NCI-H1105 treated with DMSO at 0.1 percent for 48 hours (cell line): ENCODE data around the gene SEMA7A.
"Not testable (repeated sequence)": the region's sequence is repeated elsewhere in the genome, so short reads cannot be mapped to it uniquely, and the experiment has no call there.

Experiments
- DNase-seq: peaks from one replicate; lab custom pipeline; 2025; lab: John Stamatoyannopoulos, UW

The SEMA7A gene

DNA sequence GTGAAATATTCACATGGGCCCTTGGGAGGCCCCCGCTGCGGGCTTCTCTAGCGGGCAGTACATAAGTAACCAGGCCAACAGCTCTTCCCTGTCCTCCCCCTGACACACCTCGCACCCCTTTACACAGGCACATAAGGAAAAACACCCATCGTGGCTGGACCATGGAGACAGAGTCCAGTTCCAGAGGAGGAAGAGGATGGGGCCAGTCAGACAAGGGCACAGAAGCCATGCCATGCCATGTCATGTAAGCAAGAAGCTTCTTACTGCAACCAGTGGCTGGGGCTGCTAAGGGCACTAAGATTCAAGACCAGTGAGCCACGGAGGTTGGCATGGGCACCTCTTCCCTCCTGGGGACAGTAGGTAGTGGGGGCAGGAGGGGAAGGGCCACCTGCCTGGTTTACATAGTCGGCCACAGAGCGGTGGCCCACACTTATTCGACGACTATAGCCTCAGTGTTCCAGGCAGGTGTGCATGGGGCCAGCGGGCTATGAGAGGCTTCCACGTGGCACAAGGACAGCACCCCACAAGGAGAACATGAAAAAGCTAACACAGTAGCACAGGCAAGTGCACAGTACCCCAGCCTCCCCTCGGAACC lies 60.6 kb downstream of the SEMA7A start:
- DNase-seq, result no peak

DNA sequence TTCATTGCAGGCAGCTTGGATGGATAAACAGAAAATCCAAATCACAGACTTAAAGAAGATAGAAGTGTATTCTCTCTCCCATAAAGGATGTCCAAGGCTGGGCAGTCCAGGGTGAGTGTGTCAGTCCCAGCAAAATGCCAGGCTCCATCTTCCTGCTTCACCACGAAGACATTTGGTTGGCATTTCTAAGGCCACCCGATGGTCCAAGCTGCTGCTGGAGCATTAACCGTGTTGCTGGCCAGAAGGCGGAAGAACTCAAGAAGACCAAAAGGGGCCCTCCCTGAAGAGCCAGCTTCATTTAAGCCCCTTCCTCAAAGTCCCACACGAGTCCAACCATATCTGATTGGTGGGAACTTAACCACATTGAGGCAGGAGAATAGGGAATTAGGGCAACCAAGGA lies 63.3 kb downstream of the SEMA7A start:
- DNase-seq, result no peak

DNA sequence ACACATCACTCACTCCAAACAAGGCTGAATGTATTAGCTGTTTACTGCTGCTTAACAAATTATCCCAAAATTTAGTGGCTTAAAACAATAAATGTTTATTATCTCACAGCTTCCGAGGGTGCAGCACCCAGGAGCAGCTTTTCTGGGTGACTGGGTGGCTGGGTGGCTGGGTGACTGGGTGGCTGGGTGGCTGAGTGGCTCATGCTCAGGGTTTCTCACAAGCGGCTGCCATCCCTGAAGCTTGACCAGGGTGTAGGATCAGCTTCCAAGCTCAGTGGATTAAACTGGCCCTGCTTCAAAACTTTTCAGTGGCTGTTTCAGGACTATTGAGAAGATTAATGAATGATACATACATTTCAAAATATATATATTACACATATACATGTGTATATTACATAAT lies 64.0 kb downstream of the SEMA7A start:
- no peak for DNase-seq

DNA sequence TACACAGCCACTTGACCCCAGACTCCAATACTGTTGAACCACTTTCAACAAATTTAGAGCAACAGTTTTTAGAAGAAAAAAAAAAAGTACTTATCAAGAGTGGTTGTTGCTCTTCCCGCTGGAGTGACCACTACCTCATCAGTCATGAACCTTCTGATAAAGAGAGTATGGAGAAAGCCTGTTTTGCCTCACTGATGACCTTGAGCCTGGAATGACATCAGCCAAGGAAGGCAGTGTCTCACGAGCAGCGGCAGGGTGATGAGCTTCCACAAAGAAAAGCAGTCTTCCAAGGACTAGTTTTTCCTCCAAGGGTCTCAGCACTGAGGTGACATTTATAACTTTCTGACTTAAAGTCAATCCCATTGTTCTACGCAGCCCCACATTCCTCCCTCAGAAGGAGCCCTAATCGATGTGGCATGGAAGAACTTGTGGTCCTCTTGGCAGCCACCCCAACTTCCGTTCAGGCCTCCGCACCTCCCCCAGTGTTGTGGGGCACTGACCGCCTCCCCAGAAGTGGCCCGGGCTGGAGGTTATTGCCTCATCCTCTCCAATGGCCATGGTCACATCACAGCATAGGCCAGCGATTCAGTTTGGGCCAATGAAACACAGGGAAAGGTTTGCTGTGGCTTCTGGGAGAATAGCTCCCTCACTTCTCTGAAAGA lies 64.5 kb downstream of the SEMA7A start:
- no peak for DNase-seq

DNA sequence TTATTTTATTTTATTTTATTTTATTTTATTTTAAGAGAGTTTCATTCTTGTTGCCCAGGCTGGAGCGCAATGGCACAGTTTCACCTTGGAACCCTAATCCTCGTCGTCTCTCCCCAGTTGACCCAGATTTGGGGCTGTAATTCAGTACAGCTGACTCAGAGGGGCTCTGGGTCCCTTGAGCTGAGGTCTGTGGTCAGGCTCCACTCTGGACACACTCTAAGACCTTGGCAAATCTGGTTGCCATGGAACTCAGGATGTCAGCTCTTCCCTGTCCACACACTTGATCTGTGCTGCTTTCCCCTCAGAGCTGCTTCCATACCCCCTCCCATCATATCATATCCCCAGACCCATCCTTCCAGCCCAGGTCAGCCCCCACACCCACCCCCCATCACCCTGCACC lies 65.6 kb downstream of the SEMA7A start:
- no peak for DNase-seq

DNA sequence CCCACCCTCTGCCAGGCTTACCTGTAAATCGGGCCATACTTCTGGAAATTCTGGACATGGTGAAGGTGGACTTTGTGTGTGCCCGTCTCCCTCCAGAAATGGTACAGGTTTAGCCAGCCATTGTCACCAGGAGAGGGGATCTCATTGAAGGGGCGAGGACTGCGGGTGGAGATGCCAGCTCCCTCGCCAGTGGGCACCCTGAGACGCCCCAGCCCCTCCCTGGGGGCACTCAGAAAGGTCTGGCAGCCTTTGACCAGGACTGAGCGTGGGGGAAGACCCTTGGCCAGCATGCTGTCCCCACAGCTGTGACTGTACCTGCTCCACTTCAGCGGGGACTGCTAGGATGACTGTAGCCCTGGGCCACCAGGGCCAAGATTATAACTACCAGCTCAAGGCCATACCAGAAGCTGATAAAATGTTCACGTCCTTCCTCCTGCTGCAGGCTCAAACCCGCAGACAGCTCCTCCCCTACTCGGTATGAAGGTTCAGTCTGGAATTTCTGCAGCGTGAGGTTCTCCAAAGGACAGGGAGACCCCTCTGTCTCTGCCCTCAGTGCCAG lies 66.4 kb downstream of the SEMA7A start, which contains the start of gene CYP11A1:
Gene CYP11A1, minus strand, starts transcription at position 351 of the 559 bp plus-strand sequence. Its CDS starts 61 bp downstream, at position 290.
- DNase-seq, result no peak

DNA sequence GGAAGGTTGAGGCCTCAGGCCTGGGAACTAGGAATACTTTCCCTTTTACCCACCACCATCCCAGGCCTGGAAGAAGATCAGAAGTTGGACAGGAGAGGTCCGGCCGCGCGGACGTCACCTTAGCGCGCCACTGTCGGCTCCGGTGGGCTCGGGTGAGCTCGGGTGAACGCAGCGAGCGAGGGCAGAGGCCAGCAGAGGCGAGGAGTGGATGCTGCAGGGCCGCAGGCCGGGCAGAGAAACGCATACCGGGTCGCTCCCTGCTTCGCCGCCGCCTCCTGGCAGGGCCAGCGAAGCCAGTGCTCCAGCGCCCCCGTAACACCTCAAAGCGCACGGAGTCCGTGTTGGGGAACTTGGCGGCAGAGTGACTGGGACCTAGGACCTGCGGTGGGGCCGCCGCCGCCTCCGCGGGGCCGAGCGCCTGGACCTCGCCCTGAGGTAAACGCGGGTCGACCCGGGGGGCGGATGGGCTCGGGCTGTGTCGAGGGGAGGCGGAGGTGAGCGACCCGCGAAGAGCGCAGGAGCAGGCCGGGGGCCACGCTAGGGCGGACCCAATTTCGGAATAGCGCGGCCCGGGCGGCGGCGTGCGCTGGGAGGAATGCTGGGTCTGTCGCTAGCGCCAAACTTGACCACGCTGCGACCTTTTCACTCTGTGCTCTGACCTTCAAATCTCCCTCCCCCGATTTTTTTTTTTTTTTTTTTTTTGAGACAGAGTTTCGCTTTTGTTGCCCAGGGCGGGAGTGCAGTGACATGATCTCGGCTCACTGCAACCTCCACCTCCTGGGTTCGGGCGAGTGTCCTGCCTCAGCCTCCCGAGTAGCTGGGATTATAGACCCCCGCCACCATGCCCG lies 67.9 kb downstream of the SEMA7A start:
- DNase-seq, result no peak

DNA sequence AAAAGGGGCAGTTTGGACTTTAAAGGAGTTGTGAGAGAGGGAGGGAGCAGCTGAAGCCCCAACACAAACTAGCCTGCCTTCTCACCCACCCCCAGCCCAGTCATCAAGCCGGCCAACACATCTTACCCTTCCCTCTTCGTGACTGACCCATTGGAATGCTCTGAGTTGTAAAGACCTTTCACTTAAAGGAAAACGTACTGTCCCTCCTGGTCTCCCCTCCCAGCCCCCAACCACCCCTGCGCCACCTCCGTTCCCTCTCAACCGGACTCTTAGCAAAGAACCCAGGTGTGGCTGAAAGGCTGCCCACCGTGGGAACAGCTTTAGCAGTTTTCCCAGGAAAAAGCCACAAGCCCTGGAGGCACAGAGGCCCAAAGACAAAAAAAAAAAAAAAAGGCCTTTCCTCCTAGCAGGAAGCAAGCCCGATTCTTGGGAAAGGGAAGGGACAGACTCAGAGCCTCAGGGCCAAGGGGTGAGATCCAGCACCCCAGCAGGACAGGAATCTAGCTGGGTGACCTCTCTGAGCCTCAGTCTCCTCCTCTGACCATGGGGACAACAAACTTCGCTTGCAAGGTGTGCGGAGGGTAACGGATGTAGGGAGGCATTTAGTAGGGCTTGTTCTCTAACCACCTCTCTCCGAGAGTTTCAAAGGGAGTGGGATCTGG lies 68.7 kb downstream of the SEMA7A start:
- no peak for DNase-seq

DNA sequence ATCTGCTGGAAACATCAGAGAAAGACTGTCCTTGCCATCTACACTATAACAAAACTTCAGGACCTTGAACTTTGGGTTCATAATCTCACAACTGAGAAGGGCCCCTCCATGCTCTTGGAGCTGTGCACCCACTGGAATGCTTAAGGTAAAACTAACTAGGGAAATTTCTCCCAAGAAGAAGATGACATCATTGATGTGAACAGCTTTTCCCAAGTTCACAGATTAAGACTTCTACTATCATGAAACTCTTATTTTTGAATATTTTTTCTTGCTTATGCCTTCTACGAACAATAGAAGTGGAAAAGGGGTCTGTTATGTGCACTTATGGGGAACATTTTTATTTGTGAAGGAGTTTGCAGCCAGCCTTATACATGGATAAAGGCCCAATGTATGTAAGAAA lies 71.3 kb downstream of the SEMA7A start:
- DNase-seq, result no peak

DNA sequence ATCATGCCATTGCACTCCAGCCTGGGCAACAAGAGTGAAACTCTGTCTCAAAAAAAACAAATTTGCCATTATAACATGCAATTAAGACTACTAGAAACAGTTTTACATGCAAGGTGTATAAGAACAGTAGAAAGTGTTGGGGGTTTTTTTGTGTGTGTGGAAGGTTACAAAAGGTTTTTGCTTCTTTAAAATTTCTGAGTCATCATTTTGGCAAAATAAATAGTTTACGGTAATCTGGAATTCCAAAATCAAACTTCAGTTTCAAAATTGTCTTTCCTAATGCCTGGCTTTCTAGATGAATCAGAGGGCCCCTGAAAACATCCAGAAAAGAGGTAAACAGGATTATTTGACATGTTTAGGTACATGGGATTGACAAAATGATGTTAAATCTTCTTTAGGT lies 72.9 kb downstream of the SEMA7A start:
- not testable (repeated sequence) for DNase-seq

DNA sequence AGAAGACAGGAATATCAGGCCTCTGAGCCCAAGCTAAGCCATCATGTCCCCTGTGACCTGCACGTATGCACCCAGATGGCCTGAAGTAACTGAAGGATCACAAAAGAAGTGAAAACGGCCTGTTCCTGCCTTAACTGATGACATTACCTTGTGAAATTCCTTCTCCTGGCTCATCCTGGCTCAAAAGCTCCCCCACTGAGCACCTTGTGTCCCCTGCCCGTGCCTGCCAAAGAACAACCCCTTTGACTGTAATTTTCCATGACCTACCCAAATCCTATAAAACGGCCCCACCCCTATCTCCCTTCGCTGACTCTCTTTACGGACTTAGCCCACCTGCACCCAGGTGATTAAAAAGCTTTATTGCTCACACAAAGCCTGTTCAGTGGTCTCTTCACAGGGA lies 74.4 kb downstream of the SEMA7A start:
- DNase-seq, result not testable (repeated sequence)
